GM19043 (cell line): ENCODE measurements around the gene CFAP77.

Experiments
- ATAC-seq: cut with Tn5 transposase; IDR thresholded peaks from one replicate; pipeline ENCODE4 v1.9.1; 2021; ENCODE audit warnings: low read depth; ENCODE audit not compliant: unreplicated experiment

Gene CFAP77

GRCh38 chr9:132447346-132447745 is 37.3 kb downstream of the CFAP77 start:
- no peak for ATAC-seq

GRCh38 chr9:132447902-132448301 is 37.9 kb downstream of the CFAP77 start:
- no peak for ATAC-seq

- no peak for ATAC-seq
Measured at GRCh38 chr9:132451276-132451675, 41.3 kb downstream of the CFAP77 start.

- ATAC-seq: no peak
Measured at GRCh38 chr9:132456241-132456640, 46.2 kb downstream of the CFAP77 start.

GRCh38 chr9:132457504-132458236 is 47.7 kb downstream of the CFAP77 start:
- no peak for ATAC-seq

GRCh38 chr9:132458432-132458831 is 48.4 kb downstream of the CFAP77 start:
- no peak for ATAC-seq

- ATAC-seq: no peak
Measured at GRCh38 chr9:132459661-132460060, 49.6 kb downstream of the CFAP77 start.

GRCh38 chr9:132460240-132460639 is 50.2 kb downstream of the CFAP77 start:
- ATAC-seq: no peak

- no peak for ATAC-seq
Measured at GRCh38 chr9:132461281-132461896, 51.4 kb downstream of the CFAP77 start.

GRCh38 chr9:132461971-132462370 is 52.0 kb downstream of the CFAP77 start:
- no peak for ATAC-seq

GRCh38 chr9:132464547-132464946 is 54.5 kb downstream of the CFAP77 start:
- ATAC-seq: no peak

- no peak for ATAC-seq
Measured at GRCh38 chr9:132465131-132465635, 55.2 kb downstream of the CFAP77 start.

- ATAC-seq: no peak
Measured at GRCh38 chr9:132472199-132472598, 62.2 kb downstream of the CFAP77 start.

GRCh38 chr9:132472599-132472998 is 62.6 kb downstream of the CFAP77 start:
- ATAC-seq: no peak

- no peak for ATAC-seq
Measured at GRCh38 chr9:132474253-132474652, 64.2 kb downstream of the CFAP77 start.

- no peak for ATAC-seq
Measured at GRCh38 chr9:132478353-132479050, 68.5 kb downstream of the CFAP77 start.

GRCh38 chr9:132479733-132480132 is 69.7 kb downstream of the CFAP77 start:
- ATAC-seq: no peak

- ATAC-seq: no peak
Measured at GRCh38 chr9:132481053-132481849, 71.2 kb downstream of the CFAP77 start.

- ATAC-seq: no peak
Measured at GRCh38 chr9:132482196-132482813, 72.3 kb downstream of the CFAP77 start.

- ATAC-seq: no peak
Measured at GRCh38 chr9:132485393-132485792, 75.4 kb downstream of the CFAP77 start.
